IPS DF 6.9 (cell line): ENCODE results near the gene SPOCD1.

Experiments
- DNase-seq: peaks from one replicate; pipeline ENCODE4 v3.0.0-alpha.2; 2013; ENCODE audit warnings: low read depth, low spot score
- H3K27ac ChIP-seq: one replicate; pipeline ENCODE4 v1.5.1; 2013; ENCODE audit warnings: low read length, control low read depth
- H3K27me3 ChIP-seq: 2 replicates; pipeline ENCODE4 v1.6.1; 2013; ENCODE audit warnings: mild to moderate bottlenecking, low read length; ENCODE audit not compliant: control insufficient read depth, insufficient read depth
- H3K36me3 ChIP-seq: 2 replicates; pipeline ENCODE4 v1.6.1; 2013; ENCODE audit warnings: low read length; ENCODE audit not compliant: control insufficient read depth, insufficient read depth
- H3K4me1 ChIP-seq: 2 replicates; pipeline ENCODE4 v1.6.1; 2013; ENCODE audit warnings: low read length; ENCODE audit not compliant: control insufficient read depth, insufficient read depth
- H3K4me3 ChIP-seq: 2 replicates; pipeline ENCODE4 v1.5.1; 2013; ENCODE audit warnings: mild to moderate bottlenecking, low read length
- H3K9me3 ChIP-seq: 2 replicates; pipeline ENCODE4 v1.6.1; 2013; ENCODE audit warnings: low read length, inconsistent platforms; ENCODE audit not compliant: control insufficient read depth, insufficient read depth
- WGBS: extraction: QIAGEN DNeasy Blood & Tissue Kit; methylation state at CpG from one replicate; pipeline ENCODE4 v1.1.7; 2013; ENCODE audit warnings: mixed read lengths, missing lambda C conversion rate; ENCODE audit not compliant: insufficient read length, insufficient coverage; 5-methylcytosine and 5-hydroxymethylcytosine counted together

The SPOCD1 gene

GRCh38 chr1:31756578-31756977, 59.2 kb downstream of the SPOCD1 start:
- no CpG with 5 or more reads among the region's 13 CpGs for WGBS
- Histone ChIP-seq H3K36me3 (0 out of 2 replicates have a peak, but pooled peaks cover 3% of the 10 kb centered on the region), H3K9me3 (no peaks in the 10 kb centered on the region), H3K4me3 (no peak overlapping the region), H3K27ac (no peak overlapping the region), H3K27me3 (no peaks in the 10 kb centered on the region), H3K4me1 (peaks cover 14% of the 10 kb centered on the region)
- no peak for DNase-seq

DNA sequence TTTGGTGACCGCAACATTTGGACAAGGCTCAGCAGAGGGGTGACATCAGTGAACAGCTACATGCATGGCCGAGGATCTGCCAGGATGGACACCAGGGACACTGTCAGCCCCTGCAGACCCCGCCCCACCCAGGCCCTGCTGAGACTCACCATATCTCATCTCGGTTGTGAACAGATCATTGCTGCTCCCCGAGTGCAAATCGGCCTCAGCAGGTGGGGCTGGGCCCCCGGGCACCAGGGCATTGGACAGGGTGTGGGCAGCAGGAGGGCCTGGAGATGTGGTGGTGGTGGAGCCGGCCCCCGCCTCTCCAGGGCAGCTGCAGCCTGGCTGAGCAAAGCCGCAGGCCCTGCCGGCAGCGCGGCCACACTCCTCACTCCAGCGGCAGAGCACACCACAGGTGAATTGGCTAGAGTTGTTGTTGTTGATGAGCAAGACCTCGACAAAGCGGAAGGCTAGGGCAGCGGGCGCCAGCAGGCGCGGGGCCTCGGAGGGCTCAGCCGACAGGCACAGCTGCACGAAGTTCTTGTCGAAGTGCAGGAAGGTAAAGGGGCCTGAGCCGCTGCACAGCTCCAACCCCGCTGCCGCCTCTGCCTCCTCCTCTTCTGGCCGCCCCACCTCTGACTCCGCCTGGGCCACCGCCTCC, 59.9 kb downstream of the SPOCD1 start:
- no peaks in the 10 kb centered on the region for H3K27me3 ChIP-seq
- no CpG with 5 or more reads among the region's 30 CpGs for WGBS
- 0 out of 2 replicates have a peak, but pooled peaks cover 3% of the 10 kb centered on the region for H3K36me3 ChIP-seq
- DNase-seq: no peak
- no peak overlapping the region for H3K4me3 ChIP-seq
- H3K27ac ChIP-seq: no peak overlapping the region
- H3K9me3 ChIP-seq: no peaks in the 10 kb centered on the region
- H3K4me1 ChIP-seq: peaks cover 14% of the 10 kb centered on the region

DNA sequence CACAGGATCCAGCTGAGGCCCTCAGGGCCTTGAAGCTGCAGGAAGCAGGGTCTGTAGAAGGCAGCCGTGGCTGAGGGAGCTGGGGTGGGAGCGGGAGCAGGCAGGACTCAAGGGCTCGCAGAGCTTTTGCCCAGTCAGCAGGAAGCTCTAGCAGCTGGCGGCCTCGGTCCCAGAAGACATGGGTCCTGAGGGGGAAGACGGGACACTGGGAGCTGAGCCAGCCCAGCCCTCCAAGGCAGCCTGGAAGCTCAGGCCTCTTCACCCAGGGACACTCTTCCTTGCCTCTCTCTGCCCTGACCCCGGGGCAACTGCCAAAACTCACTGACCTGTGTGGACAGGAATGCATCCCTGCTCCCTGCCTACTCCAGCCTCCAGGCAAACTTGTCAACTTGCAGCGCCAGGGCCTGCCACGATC, 60.6 kb downstream of the SPOCD1 start:
- 0 out of 2 replicates have a peak, but pooled peaks cover 3% of the 10 kb centered on the region for H3K36me3 ChIP-seq
- DNase-seq: no peak
- peaks cover 17% of the 10 kb centered on the region for H3K4me1 ChIP-seq
- no peaks in the 10 kb centered on the region for H3K9me3 ChIP-seq
- WGBS: no CpG with 5 or more reads among the region's 9 CpGs
- no peak overlapping the region for H3K27ac ChIP-seq
- no peaks in the 10 kb centered on the region for H3K27me3 ChIP-seq
- no peak overlapping the region for H3K4me3 ChIP-seq

GRCh38 chr1:31754397-31754796, 61.4 kb downstream of the SPOCD1 start:
- Histone ChIP-seq H3K4me3 (no peak overlapping the region), H3K27me3 (no peaks in the 10 kb centered on the region), H3K9me3 (no peaks in the 10 kb centered on the region), H3K4me1 (peaks cover 13% of the 10 kb centered on the region), H3K36me3 (0 out of 2 replicates have a peak, but pooled peaks cover 3% of the 10 kb centered on the region), H3K27ac (no peak overlapping the region)
- DNase-seq: no peak
- WGBS: no CpG with 5 or more reads among the region's 15 CpGs

GRCh38 chr1:31753707-31754349, 62.0 kb downstream of the SPOCD1 start:
- no peaks in the 10 kb centered on the region for H3K9me3 ChIP-seq
- H3K36me3 ChIP-seq: 0 out of 2 replicates have a peak, but pooled peaks cover 3% of the 10 kb centered on the region
- no peak overlapping the region for H3K27ac ChIP-seq
- peaks cover 10% of the 10 kb centered on the region; the same call in 1 of the 2 replicates for H3K4me1 ChIP-seq
- WGBS: no CpG with 5 or more reads among the region's 9 CpGs
- H3K4me3 ChIP-seq: no peak overlapping the region
- DNase-seq: no peak
- H3K27me3 ChIP-seq: no peaks in the 10 kb centered on the region

- H3K4me3 ChIP-seq: no peak overlapping the region
- no peaks in the 10 kb centered on the region for H3K27me3 ChIP-seq
- no peak overlapping the region for H3K27ac ChIP-seq
- peaks cover 10% of the 10 kb centered on the region; the same call in 1 of the 2 replicates for H3K4me1 ChIP-seq
- no peaks in the 10 kb centered on the region for H3K9me3 ChIP-seq
- no CpG with 5 or more reads among the region's 12 CpGs for WGBS
- no peak for DNase-seq
- H3K36me3 ChIP-seq: 0 out of 2 replicates have a peak, but pooled peaks cover 3% of the 10 kb centered on the region
These were observed 62.8 kb downstream of the SPOCD1 start for GRCh38 chr1:31752952-31753475.

- DNase-seq: no peak
- H3K9me3 ChIP-seq: no peaks in the 10 kb centered on the region
- no peaks in the 10 kb centered on the region for H3K27me3 ChIP-seq
- no peak overlapping the region for H3K4me3 ChIP-seq
- peaks cover 10% of the 10 kb centered on the region; the same call in 1 of the 2 replicates for H3K4me1 ChIP-seq
- 0 out of 2 replicates have a peak, but pooled peaks cover 3% of the 10 kb centered on the region for H3K36me3 ChIP-seq
- WGBS: no CpG with 5 or more reads among the region's 7 CpGs
- H3K27ac ChIP-seq: no peak overlapping the region
These were observed 63.6 kb downstream of the SPOCD1 start for GRCh38 chr1:31752258-31752657.

DNA sequence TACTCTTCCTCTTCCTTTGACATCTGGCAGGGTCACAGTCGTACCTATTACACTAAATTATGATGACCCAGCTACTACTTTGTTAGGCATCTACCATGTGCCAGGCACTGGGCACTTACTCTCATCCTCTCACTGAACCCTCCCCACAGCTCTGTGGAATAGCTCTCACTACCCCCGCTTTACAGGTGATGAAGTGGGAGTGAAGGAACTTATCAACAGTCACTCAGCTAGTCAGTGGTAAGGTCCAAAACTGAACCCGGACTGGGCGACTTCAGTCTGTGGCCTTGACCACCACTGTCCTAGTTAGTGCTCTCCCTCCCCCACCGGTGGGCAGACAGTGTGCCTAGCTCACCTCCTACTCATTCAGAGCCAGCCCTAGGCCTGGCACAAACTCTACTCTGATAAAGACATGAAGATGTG, 64.0 kb downstream of the SPOCD1 start:
- Histone ChIP-seq H3K4me1 (peaks cover 10% of the 10 kb centered on the region; the same call in 1 of the 2 replicates), H3K27me3 (no peaks in the 10 kb centered on the region), H3K4me3 (no peak overlapping the region), H3K9me3 (no peaks in the 10 kb centered on the region), H3K36me3 (0 out of 2 replicates have a peak, but pooled peaks cover 3% of the 10 kb centered on the region), H3K27ac (no peak overlapping the region)
- DNase-seq: no peak
- no CpG with 5 or more reads among the region's 5 CpGs for WGBS

- no CpG with 5 or more reads among the region's 11 CpGs for WGBS
These were observed 64.8 kb downstream of the SPOCD1 start for GRCh38 chr1:31750858-31751510.

More at GRCh38 chr1:31750858-31751510, 64.8 kb downstream of the SPOCD1 start:
- H3K9me3 ChIP-seq: no peaks in the 10 kb centered on the region
- no peaks in the 10 kb centered on the region for H3K27me3 ChIP-seq
- H3K27ac ChIP-seq: no peak overlapping the region
- H3K4me1 ChIP-seq: peaks cover 10% of the 10 kb centered on the region
- H3K4me3 ChIP-seq: no peak overlapping the region
- DNase-seq: no peak
- H3K36me3 ChIP-seq: 0 out of 2 replicates have a peak, but pooled peaks cover 1% of the 10 kb centered on the region
